PC-9 (cell line): ENCODE measurements around the gene METTL8.

Experiments used
- EZH2 ChIP-seq: fragments of 200-600 bp; sonication (generic); IDR thresholded peaks from 2 replicates; pipeline ENCODE4 v1.8.0; 2017; ENCODE audit warnings: antibody characterized with exemption, low read depth
- TF ChIP-seq, protein P1 (sequence below): fragments of 200-600 bp; sonication (generic); conservative IDR thresholded peaks from 2 replicates; pipeline ENCODE4 v1.6.1; 2017; ENCODE audit warnings: mixed run types, antibody characterized with exemption, mild to moderate bottlenecking, moderate library complexity

- TF ChIP-seq, protein P1, sequence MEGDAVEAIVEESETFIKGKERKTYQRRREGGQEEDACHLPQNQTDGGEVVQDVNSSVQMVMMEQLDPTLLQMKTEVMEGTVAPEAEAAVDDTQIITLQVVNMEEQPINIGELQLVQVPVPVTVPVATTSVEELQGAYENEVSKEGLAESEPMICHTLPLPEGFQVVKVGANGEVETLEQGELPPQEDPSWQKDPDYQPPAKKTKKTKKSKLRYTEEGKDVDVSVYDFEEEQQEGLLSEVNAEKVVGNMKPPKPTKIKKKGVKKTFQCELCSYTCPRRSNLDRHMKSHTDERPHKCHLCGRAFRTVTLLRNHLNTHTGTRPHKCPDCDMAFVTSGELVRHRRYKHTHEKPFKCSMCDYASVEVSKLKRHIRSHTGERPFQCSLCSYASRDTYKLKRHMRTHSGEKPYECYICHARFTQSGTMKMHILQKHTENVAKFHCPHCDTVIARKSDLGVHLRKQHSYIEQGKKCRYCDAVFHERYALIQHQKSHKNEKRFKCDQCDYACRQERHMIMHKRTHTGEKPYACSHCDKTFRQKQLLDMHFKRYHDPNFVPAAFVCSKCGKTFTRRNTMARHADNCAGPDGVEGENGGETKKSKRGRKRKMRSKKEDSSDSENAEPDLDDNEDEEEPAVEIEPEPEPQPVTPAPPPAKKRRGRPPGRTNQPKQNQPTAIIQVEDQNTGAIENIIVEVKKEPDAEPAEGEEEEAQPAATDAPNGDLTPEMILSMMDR, result no peak
- no peak for TF ChIP-seq EZH2
Measured at GRCh38 chr2:171341394-171342066, 92.3 kb downstream of the METTL8 start.
